Ovary (tissue), 9 donors: ENCODE measurements around the gene GPR107. TPM values are rescaled to one million over a fixed set of nuclear protein-coding genes. Genes with fewer than 3 reads are reported as not detected.

Source experiments
- DNase-seq, 5 donors: peaks; one replicate each; pipeline ENCODE4 v3.0.0-alpha.2; 2019 to 2020
- H3K27ac ChIP-seq, 2 donors: fragments of 200-600 bp; one replicate each; pipeline versions ENCODE4 v1.5.1 to v1.8.0; 2019 to 2022
- H3K27me3 ChIP-seq: fragments of 200-600 bp; one replicate; pipeline ENCODE4 v1.8.0; 2022
- H3K36me3 ChIP-seq: fragments of 200-600 bp; sonication (generic); one replicate; pipeline ENCODE4 v1.5.1; 2019
- H3K4me1 ChIP-seq: one replicate; pipeline ENCODE4 v1.8.1; 2013; ENCODE audit warnings: mild to moderate bottlenecking, moderate library complexity; ENCODE audit not compliant: insufficient read depth
- H3K4me3 ChIP-seq: fragments of 200-600 bp; sonication (generic); one replicate; pipeline ENCODE4 v1.5.1; 2017
- H3K9me3 ChIP-seq, 2 donors: fragments of 200-600 bp in 1 of 2; sonication (generic) in 1 of 2; one replicate each; pipeline versions ENCODE4 v1.5.1 to v1.8.1; 2013 to 2019; ENCODE audit warnings: mild to moderate bottlenecking in 1 of 2, moderate library complexity in 1 of 2
- EP300 ChIP-seq: sonication (generic); formaldehyde crosslinking; IDR thresholded peaks from one replicate; pipeline ENCODE4 v1.6.1; 2017; ENCODE audit warnings: antibody characterized with exemption
- POLR2A ChIP-seq: fragments of 450-650 bp; IDR thresholded peaks from one replicate; pipeline ENCODE4 v1.6.1; 2017; ENCODE audit warnings: antibody characterized with exemption, mild to moderate bottlenecking, moderate library complexity
- WGBS, 3 donors: extraction: QIAGEN DNeasy Blood & Tissue Kit in 1 of 3; methylation state at CpG; one replicate each; pipeline versions ENCODE4 v1.1.5 to v1.1.7; 2013 to 2017; 5-methylcytosine and 5-hydroxymethylcytosine counted together
- intact Hi-C, 4 donors: fragments of 100-400 bp; cut with DNase I; formaldehyde crosslinking; loops; one replicate each; pipeline versions ENCODE4 v1.11.0 to v1.15.1; 2022 to 2023
- polyA plus RNA-seq, 2 donors: library from polyadenylated mRNA; stranded (reverse); fragments of 200-250 nt in 1 of 2; fragments of 350-450 nt in 1 of 2; fragmentation: Illumina TruSeq in 1 of 2; extraction: RNeasy Lipid Tissue Mini Kit (QIAGEN cat#74804) in 1 of 2; gene quantifications; one replicate each; pipeline ENCODE4 v1.2.3, GENCODE V29; 2013 to 2014
- total RNA-seq, 7 donors: library from RNA; depleted of rRNA in 2 of 7; stranded (reverse); fragments of >200 nt in 2 of 7; fragmentation: NEBNext Ultra II Directional in 3 of 7; extraction: Animal tissue kit (Norgen Biotek cat#: 25700) in 3 of 7; gene quantifications; one replicate each; pipeline versions ENCODE4 v1.1.0 to v1.2.4, GENCODE V29; 2016 to 2023
- TF ChIP-seq, protein P1 (sequence below), 3 donors: fragments of 450-650 bp in 2 of 3; fragments of 200-600 bp in 1 of 3; IDR thresholded peaks; one replicate each; pipeline versions ENCODE4 v1.5.1 to v1.8.0; 2016 to 2022; ENCODE audit warnings: antibody characterized with exemption in 3 of 3, mild to moderate bottlenecking in 1 of 3
- donor health status: DM: no; HTN: no; CAD: no; lungs with moderate emphysema.
- donor health status: DM: no; HTN: no; CAD: no.
- donor health status: Bipolar disorder and iron deficiency.
- donor health status: DM: yes; HTN: yes; CAD: no.
- donor health status: DM: no; HTN: no; CAD: no.
- donor health status: DM: yes; HTN: yes; CAD: no.

The GPR107 gene
- total and polyA plus RNA-seq, 9 donors: 11.6 to 44.0 (median 28.3) TPM

DNA sequence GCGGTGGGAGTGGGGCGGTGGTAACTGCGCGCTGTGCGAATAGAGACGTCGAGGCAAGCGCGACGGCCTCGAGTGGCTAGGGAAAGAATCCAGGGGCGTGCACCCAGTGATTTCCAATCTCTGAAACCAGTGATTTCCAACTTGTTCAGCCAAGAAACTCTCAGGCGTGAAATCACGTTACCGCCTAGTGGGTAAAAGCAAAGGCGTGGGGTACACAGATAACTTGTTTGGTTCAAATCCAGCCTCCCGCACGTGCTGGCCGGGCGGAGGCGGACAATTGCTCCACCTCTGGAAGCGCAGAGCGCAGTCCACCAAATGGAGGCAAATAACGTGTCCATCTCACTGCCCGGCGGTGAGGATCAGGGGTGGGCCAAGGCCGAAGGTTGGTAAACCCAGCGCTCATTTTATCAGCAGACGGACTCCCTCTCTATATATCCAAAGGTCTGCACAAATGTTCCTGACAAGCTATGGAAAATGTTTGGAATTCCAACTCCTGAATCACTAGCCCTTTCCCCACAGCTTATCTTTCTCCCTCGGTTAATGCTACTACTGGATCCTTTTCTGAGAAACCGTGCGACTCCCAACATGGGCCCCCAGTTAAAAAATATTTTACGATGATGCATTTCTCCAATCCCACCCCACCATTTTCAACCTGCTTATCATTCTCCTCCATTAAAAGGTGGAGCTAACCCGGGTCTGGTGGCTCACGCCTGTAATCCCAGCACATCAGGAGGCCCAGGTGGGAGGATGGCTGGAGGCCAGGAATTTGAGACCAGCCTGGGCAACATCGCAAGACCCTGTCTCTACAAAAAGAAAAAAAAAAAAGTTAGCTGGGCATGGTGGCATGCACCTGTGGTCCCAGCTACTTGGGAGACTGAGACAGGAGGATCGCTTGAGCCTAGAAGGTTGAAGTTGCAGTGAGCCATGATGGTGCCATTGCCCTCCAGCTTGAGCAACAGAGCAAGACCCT is 9.8 kb upstream of the GPR107 start:
- no peak for TF ChIP-seq EP300
- TF ChIP-seq, protein P1, sequence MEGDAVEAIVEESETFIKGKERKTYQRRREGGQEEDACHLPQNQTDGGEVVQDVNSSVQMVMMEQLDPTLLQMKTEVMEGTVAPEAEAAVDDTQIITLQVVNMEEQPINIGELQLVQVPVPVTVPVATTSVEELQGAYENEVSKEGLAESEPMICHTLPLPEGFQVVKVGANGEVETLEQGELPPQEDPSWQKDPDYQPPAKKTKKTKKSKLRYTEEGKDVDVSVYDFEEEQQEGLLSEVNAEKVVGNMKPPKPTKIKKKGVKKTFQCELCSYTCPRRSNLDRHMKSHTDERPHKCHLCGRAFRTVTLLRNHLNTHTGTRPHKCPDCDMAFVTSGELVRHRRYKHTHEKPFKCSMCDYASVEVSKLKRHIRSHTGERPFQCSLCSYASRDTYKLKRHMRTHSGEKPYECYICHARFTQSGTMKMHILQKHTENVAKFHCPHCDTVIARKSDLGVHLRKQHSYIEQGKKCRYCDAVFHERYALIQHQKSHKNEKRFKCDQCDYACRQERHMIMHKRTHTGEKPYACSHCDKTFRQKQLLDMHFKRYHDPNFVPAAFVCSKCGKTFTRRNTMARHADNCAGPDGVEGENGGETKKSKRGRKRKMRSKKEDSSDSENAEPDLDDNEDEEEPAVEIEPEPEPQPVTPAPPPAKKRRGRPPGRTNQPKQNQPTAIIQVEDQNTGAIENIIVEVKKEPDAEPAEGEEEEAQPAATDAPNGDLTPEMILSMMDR (IDR thresholded peaks at IDR 0.05): peak in 2 of 3 donors; percentile 30 to 42
- Histone ChIP-seq H3K4me3 (peak overlapping the region; percentile 90), H3K27ac (peak overlapping the region; percentile 90 to 94), H3K27me3 (no peaks in the 10 kb centered on the region), H3K36me3 (no peaks in the 10 kb centered on the region), H3K4me1 (peaks cover 4% of the 10 kb centered on the region), H3K9me3 (no peaks in the 10 kb centered on the region)
- 8 to 10% (median 8%) methylated on average over 37 of the region's 37 CpGs for WGBS, 3 donors
- intact Hi-C loops: loop anchor here in 3 of 4 donors (2.0 to 5.0 kb wide), 2 partner anchors 157 to 159 kb away; no protein-coding TSS in a partner anchor
- DNase-seq: peak; percentile 57 to 78 (median 73)

DNA sequence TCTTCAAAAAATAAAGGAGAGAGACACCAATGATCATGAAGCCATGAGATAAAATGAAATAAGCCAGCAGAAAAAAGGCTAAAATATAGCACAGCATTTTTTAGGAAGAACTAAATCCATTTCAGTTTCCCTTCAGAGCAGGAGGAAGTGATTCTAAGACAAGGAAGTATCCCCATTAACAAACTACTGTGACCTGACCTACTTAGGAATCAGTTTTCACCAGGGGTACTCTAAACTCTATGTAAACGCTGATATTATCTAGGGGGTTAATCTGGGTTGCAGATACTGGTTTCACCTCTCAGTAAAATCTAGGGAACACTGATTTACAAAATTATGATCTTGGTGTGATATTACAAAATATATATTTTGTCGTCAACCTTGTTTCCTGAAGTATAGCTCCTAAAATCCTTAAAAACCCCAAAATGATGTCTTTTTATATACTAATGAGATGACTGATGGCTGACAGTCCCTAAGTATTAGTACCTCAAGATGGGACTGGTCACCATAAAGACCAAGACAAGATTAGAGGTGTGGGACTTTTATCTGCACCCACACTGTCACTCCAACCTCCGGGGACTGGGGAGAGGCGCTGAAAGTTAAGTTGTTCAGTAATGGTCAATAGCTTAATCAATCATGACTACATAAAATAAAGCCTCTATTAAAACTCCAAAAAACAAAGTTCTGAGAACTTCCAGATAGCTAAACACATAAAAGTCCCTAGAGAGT is 7.8 kb upstream of the GPR107 start:
- Histone ChIP-seq H3K36me3 (no peaks in the 10 kb centered on the region), H3K4me3 (no peak overlapping the region), H3K9me3 (no peaks in the 10 kb centered on the region), H3K27me3 (no peaks in the 10 kb centered on the region), H3K4me1 (peaks cover 4% of the 10 kb centered on the region), H3K27ac (no peak overlapping the region)
- no peak for DNase-seq
- TF ChIP-seq, protein P1 (IDR thresholded peaks at IDR 0.05): no peak
- no peak for TF ChIP-seq POLR2A
- no peak for TF ChIP-seq EP300
- 70 to 77% (median 74%) methylated on average over 4 of the region's 4 CpGs for WGBS, 3 donors
- intact Hi-C loops: no loop called here

DNA sequence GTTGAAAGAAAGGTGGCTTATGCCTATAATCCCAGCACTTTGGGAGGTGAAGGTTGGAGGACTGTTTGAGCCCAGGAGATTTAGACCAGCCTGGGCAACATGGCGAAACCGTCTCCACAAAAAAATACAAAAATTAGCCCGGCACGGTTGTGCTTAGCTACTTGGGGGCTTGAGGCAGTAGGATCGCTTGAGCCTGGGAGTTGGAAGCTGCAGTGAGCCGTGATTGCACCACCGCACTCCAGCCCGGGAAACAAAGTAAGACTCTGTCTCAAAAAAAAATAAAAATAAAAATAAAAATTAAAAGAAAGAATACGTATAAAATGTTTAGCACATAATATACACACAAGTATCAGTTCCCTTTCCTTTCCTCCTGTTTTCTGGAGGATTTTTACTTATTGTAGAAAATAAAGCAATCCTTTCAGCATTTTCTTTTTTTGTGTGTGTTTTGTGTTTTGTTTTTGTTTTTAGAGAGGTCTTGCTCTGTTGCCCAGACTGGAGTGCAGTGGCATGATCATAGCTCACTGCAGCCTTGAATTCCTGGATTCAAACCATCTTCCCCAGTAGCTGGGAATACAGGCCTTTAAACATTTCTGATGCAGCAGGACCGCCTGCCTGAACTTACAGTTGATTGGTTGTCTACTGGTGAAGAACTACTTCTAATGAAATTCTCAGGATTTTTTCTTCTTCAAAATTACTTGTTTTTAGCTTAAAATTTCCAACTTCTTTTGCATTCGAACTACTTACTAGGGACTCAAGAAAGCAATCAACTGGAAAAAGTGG is 4.1 kb upstream of the GPR107 start:
- no peak overlapping the region for H3K4me3 ChIP-seq
- no peak for TF ChIP-seq EP300
- TF ChIP-seq POLR2A: no peak
- TF ChIP-seq, protein P1 (IDR thresholded peaks at IDR 0.05): no peak
- H3K4me1 ChIP-seq: peaks cover under 1% of the 10 kb centered on the region
- no peaks in the 10 kb centered on the region for H3K9me3 ChIP-seq
- H3K27me3 ChIP-seq: no peaks in the 10 kb centered on the region
- intact Hi-C loops: no loop called here
- no peaks in the 10 kb centered on the region for H3K36me3 ChIP-seq
- H3K27ac ChIP-seq: no peak overlapping the region
- WGBS, 3 donors: 74 to 80% (median 74%) methylated on average over 11 of the region's 11 CpGs
- DNase-seq: no peak

DNA sequence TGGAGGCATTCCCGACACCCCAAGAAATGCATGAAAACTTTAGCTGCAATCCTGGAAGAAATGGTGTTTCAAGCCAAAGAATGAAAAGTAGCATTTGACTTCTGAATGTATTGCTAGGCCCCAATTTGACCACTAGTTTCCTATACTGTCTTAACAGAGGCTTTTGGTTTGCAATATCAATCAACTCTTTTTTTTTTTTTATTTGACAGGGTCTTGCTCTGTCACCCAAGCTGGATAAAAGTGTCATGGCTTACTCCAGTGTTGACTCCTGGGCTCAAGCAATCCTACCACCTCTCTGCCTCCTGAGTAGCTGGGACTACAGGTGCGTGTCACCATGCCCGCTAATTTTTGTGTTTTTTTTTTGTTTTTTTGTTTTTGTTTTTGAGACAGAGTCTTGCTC is 3.2 kb upstream of the GPR107 start:
- 95 to 100% (median 96%) methylated on average over 3 of the region's 3 CpGs for WGBS, 3 donors
- no peak for DNase-seq
- Histone ChIP-seq H3K27ac (no peak overlapping the region), H3K9me3 (no peaks in the 10 kb centered on the region), H3K4me3 (no peak overlapping the region), H3K4me1 (peaks cover 3% of the 10 kb centered on the region), H3K36me3 (no peaks in the 10 kb centered on the region), H3K27me3 (no peaks in the 10 kb centered on the region)
- intact Hi-C loops: no loop called here
- TF ChIP-seq EP300: no peak
- no peak for TF ChIP-seq POLR2A
- TF ChIP-seq, protein P1 (IDR thresholded peaks at IDR 0.05): no peak
